DMS53 (cell line): Measurements from ENCODE around the gene ALK.
A peak's percentile ranks its signal among the peaks of the same experiment; 100 is the strongest.
"Not testable (repeated sequence)": the region's sequence is repeated elsewhere in the genome, so short reads cannot be mapped to it uniquely, and the experiment has no call there.

Source experiments
- DNase-seq: peaks from one replicate; lab custom pipeline; 2025; lab: John Stamatoyannopoulos, UW

ALK gene

DNA sequence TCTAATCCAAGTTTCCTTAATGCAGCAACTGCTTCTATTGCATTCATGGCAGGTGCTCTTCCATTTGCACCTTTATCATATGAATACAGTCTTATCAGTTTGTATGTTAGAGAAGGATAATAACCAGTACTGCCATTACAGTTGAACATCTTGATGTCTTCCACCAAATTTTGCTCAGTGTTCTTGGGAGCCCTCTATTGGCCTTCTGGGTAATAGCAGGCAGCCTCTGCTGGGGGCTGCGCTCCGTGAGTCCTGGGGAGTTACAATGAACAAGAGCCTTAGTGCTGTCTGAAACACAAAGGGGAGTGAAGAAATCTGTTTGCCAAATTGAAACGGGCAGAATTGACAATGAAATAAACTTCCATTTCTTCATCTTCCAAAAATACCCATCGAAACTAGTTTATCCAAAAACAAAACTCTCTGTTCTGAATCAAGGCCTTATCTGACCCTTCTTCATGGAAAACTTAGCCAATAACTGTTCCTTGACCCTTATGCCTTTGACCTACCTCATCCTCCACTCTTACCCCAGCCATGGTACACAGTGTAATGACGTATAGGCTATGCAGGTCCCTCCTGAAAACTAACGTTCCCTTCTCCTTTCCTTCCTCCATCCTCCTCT, 79.9 kb downstream of the ALK start:
- DNase-seq: peak; percentile 48

GRCh38 chr2:29839306-29839705, 82.1 kb downstream of the ALK start:
- no peak for DNase-seq

GRCh38 chr2:29837925-29838324, 83.5 kb downstream of the ALK start:
- DNase-seq: no peak

GRCh38 chr2:29834624-29835023, 86.8 kb downstream of the ALK start:
- no peak for DNase-seq

- no peak for DNase-seq
These were observed 87.3 kb downstream of the ALK start for GRCh38 chr2:29834036-29834540.

DNA sequence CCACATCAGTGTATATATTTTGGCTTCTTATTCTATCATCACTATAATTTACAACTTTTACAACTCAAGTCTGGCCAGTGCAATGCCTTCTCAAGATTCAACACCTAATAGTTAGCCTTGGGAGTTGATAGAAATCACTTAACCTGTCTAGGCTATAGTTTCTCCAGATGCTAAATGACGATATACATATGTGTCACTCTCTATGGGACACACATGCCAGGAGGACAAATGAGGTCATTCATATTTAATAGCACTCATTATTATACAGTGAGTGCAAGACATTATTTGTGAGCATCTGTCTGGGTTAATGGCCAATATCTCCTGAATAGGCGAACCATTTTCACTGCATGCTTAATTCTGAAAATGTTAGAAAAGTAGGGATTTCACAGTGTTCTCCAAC, 89.8 kb downstream of the ALK start:
- DNase-seq: no peak

DNA sequence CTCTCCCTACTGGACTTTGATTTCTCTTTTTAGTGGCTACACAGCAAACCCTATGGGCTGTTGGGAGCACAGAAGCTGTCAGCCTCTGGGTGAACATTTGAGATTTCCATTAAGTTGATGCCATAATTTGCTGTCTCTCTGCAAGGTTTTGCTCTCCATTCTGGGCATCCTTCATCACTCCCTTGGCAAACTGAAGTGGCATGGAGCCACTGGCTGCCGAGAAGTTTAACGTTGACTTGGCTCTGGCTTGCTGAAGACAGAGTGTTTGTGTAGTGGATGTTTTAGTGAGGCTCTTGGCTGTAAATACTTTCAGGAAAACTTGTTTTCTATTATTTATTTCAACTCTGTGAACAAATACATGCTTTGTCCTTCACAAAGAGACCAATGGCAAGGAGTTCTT, 91.5 kb downstream of the ALK start:
- DNase-seq: no peak

DNA sequence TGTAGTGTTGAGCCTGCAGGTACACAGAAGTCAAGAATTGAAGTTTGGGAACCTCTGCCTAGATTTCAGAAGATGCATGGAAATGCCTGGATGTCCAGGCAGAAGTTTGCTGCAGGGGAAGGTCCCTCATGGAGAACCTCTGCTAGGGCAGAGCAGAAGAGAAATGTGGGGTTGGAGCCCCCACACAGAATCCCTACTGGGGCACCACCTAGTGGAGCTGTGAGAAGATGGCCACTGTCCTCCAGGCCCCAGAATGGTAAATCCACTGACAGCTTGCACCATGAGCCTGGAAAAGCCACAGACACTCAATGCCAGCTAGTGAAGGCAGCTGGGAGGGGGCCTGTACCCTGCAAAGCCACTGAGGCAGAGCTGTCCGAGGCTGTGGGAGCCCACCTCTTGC, 97.2 kb downstream of the ALK start:
- not testable (repeated sequence) for DNase-seq

DNA sequence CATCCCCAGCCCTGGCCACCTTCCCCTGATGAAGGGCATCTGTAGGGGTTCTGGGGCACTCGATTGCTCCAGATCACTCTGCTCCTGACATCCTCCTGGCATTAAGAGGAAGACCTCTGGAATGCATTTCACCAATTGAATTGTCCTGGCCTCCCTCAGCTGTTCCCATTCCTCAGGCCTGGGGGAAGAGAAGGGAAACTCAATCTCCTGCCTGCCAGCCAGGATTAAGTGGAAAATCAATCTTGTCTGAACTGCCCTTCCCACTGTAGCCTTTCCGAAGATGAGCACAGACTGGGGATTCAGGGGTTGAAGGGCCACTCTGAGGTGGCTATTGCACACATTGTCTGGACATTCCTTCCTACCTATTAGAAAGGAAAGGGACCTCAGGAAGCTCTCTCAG, 99.8 kb downstream of the ALK start:
- DNase-seq: no peak

DNA sequence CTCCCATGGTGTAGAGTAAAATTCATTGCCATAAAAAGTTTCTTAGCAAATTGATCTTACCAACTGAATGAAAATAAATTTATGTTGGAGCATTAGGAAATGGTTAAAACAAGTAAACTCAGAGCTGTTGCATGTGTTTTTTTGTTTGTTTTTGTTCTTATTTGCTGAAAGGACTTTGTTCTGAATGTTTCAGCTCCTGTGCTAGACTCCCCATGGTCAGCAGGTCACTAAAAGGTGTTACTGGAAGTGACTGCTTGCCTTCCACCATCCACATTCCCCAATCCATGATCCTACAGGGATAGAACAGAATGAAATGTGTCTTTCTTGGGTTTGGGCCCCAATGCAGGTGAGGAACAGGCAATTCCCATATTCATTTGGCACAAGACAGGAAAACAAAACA, 101.8 kb downstream of the ALK start:
- no peak for DNase-seq

GRCh38 chr2:29817801-29818680, 103.3 kb downstream of the ALK start:
- DNase-seq: no peak

DNA sequence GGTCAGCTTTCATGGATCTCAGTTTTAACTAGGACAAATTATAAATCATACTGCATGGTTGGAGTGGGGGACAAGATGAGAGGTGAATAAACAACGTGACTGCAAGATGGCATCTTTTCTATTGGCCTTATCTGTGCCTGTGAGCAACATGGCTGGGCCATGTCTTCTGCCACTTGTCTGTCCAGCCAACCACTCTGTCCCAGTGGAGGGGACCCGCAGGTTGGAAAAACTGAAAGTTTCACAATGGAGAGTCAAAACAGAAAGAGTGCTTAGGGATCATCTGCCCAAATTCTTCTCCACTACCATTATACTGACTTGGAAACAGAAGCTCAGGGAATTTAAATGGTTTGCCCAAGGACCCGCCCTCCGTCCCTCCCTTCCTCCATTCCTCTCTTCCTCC, 104.1 kb downstream of the ALK start:
- DNase-seq: no peak

DNA sequence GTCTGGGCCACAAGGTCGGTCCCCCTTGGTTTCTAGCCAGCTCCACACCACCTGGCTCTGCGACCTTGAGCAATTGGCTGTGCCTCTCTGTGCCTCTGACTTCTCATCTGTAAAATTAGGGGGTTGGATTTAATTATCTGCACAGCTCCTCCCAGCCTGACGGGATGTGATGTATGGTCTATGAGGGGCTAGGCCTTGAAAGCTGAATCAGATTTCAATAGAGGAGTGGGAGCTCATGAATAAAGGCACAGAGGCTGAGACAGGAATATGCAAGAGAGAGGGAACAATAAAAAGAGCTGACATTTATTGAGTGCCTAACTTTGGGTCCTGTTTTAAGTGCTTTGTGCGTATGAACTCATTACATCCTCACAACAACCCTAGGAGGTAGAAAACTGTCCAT, 104.7 kb downstream of the ALK start:
- DNase-seq: no peak

GRCh38 chr2:29811378-29811777, 110.0 kb downstream of the ALK start:
- DNase-seq: peak; percentile 81

GRCh38 chr2:29810956-29811355, 110.4 kb downstream of the ALK start:
- peak; percentile 83 for DNase-seq

DNA sequence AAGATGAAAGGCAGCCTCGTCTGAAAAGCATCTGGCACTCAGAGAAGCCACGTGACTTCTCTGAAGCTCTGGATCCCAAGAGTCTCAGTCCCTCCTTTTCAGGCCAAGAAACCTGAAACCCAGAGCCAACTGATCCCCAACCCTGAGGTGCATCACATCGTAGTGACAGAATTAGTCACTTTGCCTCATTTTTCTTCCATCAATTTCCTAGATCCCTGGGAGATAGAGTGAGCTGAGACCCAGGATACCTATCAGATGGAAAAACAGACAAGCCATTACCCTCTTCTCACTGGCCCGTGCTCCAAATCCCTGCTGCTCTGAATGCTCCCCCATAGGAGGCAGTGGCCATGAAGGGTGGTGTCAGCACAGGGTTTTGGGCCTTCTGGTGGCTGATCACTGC, 113.1 kb downstream of the ALK start:
- peak; percentile 11 for DNase-seq

- peak; percentile 15 for DNase-seq
These were observed 114.3 kb downstream of the ALK start for GRCh38 chr2:29807082-29807481.

DNA sequence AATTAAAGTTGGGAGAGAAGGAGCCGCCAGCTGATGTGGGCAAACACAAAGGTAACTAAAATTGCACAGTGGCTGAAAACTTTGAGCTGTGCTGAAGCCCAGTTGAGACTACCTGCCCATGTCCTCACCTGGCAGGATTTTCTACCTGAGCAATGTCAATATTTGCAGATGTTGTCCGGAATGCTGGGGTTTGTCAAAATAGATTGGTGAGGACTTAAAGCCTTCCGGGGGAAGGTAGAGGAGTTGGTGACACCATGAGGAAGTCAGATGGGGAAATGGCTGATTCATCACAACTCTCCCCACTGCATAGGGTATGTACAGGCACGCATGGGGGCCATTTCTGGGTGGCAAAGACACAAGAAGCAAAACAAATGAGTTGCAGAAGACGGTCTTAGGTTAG, 114.9 kb downstream of the ALK start:
- DNase-seq: peak; percentile 87

DNA sequence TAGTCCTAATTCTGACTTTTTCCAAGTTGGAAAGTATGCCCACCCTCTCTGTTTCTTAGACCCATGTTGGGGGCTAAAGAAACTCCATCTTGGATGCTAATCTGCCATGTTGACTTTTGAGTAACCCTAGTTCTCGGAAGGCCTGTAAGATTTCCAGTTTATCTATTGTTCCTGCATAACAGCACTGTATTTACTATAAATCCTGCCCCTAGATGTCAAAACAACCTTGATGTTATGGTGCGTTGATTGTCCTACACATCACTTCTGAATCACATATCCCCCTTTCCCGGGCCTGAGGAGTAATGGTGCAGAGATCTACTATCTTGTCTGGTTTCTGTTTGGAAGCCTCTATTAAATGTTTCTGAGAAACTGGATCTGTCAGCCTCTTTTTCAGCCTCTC, 116.7 kb downstream of the ALK start:
- DNase-seq: no peak

DNA sequence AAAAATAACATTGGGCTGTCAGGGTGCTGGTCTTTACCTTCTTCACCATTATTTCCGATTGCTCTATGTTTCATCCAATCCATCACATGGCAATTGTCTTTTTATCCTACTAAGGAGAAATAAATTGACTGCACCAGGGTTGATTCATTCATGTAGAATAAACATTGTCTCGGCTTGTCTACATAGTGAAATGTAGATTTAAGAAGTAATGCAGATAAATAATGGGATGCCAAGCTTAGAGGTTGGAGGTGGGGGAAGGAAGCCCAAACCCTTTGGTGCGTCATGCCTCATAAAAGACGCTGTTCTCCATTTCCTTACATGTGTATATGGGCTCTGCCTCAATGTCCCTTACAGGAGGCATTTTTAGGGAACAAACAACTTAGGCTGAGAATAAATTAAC, 117.8 kb downstream of the ALK start:
- DNase-seq: no peak

GRCh38 chr2:29802986-29803385, 118.4 kb downstream of the ALK start:
- no peak for DNase-seq

DNA sequence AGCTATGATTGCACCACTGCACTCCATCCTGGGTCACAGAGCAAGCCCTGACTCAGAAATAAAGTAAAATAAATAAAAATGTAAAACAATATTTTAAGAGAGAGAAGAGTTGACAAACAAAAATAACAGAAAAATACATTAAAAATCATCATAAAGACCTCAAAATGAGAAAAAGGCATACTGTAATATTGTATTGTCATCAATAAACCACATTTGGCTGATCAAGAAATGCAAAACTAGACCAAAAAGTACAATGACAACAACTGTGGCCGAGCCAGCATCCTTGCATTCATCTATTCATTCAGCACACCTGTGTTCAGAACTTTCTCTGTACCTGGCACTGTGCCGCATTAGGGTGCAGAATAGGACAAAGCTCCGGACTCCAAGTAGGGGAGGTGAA, 121.8 kb downstream of the ALK start:
- DNase-seq: no peak

GRCh38 chr2:29797916-29798315, 123.5 kb downstream of the ALK start:
- no peak for DNase-seq

DNA sequence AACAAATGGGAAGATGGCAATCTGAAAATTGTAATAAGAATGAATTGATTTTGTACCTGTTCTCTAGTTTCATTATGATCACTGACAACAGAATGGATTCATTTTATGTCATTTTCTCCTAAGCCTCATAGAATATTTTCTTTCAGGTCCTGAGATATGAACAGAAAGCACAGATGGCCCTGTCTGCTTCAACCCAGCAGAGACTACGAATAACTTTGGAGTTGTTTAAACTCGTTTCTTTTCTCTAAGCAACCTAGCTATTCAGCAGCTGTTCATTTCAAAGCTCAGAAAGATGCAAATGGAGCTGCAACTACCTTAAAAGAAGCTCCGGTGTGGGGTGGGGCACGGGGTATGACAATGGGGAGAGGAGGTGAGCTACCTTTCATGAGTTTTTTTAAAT, 124.9 kb downstream of the ALK start:
- no peak for DNase-seq
